ENCODE data around the gene SMR3B.

Gene SMR3B

DNA sequence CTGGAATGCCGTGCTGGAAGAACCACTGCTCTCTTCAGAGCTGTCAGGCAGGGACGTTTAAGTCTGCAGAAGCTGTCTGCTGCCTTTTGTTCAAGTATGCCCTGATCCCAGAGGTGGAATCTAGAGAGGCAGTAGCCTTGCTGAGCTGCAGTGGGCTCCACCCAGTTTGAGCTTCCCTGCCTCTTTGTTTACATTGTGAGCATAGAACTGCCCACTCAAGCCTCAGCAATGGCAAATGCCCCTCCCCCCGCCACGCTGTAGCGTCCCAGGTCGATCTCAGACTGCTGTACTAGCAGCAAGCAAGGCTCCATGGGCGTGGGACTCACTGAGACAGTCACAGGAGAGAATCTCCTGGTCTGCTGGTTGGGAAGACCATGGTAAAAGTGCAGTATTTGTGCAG is 54.3 kb downstream of the SMR3B start:
- Histone ChIP-seq H3K27ac (ENCODE audit: poor library complexity, severe bottlenecking) (no peak overlapping the region), H3K27me3 (ENCODE audit: insufficient read depth, poor library complexity, severe bottlenecking) (peaks cover 2% of the 10 kb centered on the region), H3K4me1 (ENCODE audit: insufficient read depth, poor library complexity, severe bottlenecking) (no peaks in the 10 kb centered on the region), H3K36me3 (ENCODE audit: low read depth) (no peaks in the 10 kb centered on the region), H3K4me3 (ENCODE audit: severe bottlenecking) (no peak overlapping the region), H3K9me3 (ENCODE audit: severe bottlenecking) (no peaks in the 10 kb centered on the region)
- no peak for TF ChIP-seq CTCF (IDR thresholded peaks at IDR 0.05; ENCODE audit: poor library complexity, severe bottlenecking)
- no peak for DNase-seq (ENCODE audit: low spot score)
- no peak for ATAC-seq (ENCODE audit: low read depth)

Data from RWPE2 (cell line).